Measurements from ENCODE around the gene MGST1. TPM values are rescaled to one million over a fixed set of nuclear protein-coding genes. Genes with fewer than 3 reads are reported as not detected.

Gene MGST1
- total and polyA plus RNA-seq, 2 experiments from 2014 or later, result 297 to 1,400 TPM

DNA sequence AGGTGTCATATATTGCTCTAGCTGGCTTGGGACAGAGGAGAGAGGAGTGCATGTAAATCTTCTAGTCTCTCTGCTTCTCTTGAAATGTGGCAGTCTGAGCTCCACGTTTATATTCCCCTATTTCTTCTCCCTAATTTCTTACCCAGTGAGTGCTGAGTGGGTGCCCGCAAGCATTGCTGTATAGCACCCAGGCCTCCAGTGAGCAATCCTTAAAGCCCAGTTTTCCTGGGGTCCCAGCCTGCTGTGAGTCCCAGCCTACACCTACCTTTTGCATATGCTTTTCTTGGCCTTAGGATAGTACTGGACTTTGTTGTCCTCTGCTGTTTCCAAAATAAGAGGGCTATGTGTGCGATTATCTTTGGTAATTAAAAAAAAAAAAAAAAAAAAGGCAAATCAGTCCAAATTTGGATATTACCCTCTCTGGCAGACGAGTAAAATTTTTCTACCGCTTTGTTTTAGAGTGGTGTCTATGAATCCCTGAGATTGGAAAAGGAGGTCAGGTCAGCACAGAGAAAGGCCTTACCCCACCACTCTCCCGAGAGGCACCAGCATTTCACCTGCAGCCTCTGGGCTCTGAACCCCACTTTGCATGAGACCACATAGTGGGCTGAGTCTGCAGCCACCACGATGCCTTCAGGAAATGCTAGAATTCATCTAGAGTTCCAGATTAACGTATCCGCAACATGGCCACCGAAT, 1.1 kb downstream of the MGST1 start:
- H3K27me3 Mint-ChIP-seq (ENCODE audit: insufficient read depth, low read depth, poor library complexity), result peaks cover 2% of the 10 kb centered on the region
- TF ChIP-seq REST (IDR thresholded peaks at IDR 0.05; ENCODE audit: unreplicated experiment) (no peak), CTCF (conservative IDR thresholded peaks at IDR 0.05; ENCODE audit: low read depth in 2 of 2) (no peak), STAT1 (IDR thresholded peaks at IDR 0.05; ENCODE audit: unreplicated experiment) (no peak), ZNF331 (CRISPR knock-in tag; IDR thresholded peaks at IDR 0.05; ENCODE audit: low read depth) (no peak), NANOG (IDR thresholded peaks at IDR 0.05; ENCODE audit: borderline replicate concordance) (no peak), EZH2 (IDR thresholded peaks at IDR 0.05; ENCODE audit: low read depth, unreplicated experiment) (no peak), CREB1 (CRISPR knock-in tag; IDR thresholded peaks at IDR 0.05; ENCODE audit: low read depth) (no peak), ZNF114 (CRISPR knock-in tag; IDR thresholded peaks at IDR 0.05) (no peak), JUNB (IDR thresholded peaks at IDR 0.05; ENCODE audit: unreplicated experiment) (no peak), POLR2AphosphoS5 (IDR thresholded peaks at IDR 0.05; ENCODE audit: low read depth) (no peak), EZH2phosphoT487 (IDR thresholded peaks at IDR 0.05; ENCODE audit: unreplicated experiment) (no peak)
- TF ChIP-seq, protein P1, sequence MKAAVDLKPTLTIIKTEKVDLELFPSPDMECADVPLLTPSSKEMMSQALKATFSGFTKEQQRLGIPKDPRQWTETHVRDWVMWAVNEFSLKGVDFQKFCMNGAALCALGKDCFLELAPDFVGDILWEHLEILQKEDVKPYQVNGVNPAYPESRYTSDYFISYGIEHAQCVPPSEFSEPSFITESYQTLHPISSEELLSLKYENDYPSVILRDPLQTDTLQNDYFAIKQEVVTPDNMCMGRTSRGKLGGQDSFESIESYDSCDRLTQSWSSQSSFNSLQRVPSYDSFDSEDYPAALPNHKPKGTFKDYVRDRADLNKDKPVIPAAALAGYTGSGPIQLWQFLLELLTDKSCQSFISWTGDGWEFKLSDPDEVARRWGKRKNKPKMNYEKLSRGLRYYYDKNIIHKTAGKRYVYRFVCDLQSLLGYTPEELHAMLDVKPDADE (IDR thresholded peaks at IDR 0.05), result no peak
- TF ChIP-seq, protein P2, sequence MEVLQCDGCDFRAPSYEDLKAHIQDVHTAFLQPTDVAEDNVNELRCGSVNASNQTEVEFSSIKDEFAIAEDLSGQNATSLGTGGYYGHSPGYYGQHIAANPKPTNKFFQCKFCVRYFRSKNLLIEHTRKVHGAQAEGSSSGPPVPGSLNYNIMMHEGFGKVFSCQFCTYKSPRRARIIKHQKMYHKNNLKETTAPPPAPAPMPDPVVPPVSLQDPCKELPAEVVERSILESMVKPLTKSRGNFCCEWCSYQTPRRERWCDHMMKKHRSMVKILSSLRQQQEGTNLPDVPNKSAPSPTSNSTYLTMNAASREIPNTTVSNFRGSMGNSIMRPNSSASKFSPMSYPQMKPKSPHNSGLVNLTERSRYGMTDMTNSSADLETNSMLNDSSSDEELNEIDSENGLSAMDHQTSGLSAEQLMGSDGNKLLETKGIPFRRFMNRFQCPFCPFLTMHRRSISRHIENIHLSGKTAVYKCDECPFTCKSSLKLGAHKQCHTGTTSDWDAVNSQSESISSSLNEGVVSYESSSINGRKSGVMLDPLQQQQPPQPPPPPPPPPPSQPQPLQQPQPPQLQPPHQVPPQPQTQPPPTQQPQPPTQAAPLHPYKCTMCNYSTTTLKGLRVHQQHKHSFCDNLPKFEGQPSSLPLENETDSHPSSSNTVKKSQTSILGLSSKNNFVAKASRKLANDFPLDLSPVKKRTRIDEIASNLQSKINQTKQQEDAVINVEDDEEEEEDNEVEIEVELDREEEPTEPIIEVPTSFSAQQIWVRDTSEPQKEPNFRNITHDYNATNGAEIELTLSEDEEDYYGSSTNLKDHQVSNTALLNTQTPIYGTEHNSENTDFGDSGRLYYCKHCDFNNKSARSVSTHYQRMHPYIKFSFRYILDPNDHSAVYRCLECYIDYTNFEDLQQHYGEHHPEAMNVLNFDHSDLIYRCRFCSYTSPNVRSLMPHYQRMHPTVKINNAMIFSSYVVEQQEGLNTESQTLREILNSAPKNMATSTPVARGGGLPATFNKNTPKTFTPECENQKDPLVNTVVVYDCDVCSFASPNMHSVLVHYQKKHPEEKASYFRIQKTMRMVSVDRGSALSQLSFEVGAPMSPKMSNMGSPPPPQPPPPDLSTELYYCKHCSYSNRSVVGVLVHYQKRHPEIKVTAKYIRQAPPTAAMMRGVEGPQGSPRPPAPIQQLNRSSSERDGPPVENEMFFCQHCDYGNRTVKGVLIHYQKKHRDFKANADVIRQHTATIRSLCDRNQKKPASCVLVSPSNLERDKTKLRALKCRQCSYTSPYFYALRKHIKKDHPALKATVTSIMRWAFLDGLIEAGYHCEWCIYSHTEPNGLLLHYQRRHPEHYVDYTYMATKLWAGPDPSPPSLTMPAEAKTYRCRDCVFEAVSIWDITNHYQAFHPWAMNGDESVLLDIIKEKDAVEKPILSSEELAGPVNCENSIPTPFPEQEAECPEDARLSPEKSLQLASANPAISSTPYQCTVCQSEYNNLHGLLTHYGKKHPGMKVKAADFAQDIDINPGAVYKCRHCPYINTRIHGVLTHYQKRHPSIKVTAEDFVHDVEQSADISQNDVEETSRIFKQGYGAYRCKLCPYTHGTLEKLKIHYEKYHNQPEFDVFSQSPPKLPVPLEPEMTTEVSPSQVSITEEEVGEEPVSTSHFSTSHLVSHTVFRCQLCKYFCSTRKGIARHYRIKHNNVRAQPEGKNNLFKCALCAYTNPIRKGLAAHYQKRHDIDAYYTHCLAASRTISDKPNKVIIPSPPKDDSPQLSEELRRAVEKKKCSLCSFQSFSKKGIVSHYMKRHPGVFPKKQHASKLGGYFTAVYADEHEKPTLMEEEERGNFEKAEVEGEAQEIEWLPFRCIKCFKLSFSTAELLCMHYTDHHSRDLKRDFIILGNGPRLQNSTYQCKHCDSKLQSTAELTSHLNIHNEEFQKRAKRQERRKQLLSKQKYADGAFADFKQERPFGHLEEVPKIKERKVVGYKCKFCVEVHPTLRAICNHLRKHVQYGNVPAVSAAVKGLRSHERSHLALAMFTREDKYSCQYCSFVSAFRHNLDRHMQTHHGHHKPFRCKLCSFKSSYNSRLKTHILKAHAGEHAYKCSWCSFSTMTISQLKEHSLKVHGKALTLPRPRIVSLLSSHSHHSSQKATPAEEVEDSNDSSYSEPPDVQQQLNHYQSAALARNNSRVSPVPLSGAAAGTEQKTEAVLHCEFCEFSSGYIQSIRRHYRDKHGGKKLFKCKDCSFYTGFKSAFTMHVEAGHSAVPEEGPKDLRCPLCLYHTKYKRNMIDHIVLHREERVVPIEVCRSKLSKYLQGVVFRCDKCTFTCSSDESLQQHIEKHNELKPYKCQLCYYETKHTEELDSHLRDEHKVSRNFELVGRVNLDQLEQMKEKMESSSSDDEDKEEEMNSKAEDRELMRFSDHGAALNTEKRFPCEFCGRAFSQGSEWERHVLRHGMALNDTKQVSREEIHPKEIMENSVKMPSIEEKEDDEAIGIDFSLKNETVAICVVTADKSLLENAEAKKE (CRISPR knock-in tag; IDR thresholded peaks at IDR 0.05), result no peak
- H3K27ac Mint-ChIP-seq, result peak overlapping the region; percentile 94
- peaks cover 45% of the 10 kb centered on the region for H3K36me3 Mint-ChIP-seq (ENCODE audit: low read depth)
- Histone ChIP-seq H3K36me3 (ENCODE audit: insufficient read depth) (peaks cover 11% of the 10 kb centered on the region; the same call in 1 of the 2 replicates), H4K20me1 (replicated peaks; ENCODE audit: insufficient read depth) (peaks cover 41% of the 10 kb centered on the region), H3K27ac (ENCODE audit: low read depth) (peak overlapping the region; percentile 78), H3K4me1 (ENCODE audit: insufficient read depth) (peaks cover 29% of the 10 kb centered on the region), H3F3A (replicated peaks; ENCODE audit: low read depth) (no peaks in the 10 kb centered on the region), H3K4me2 (peak overlapping the region; percentile 86), H3K9me2 (ENCODE audit: insufficient read depth) (no peaks in the 10 kb centered on the region), H3K79me2 (replicated peaks; ENCODE audit: insufficient read depth) (peaks cover 73% of the 10 kb centered on the region), H3K4me3 (peak overlapping the region; percentile 71), H3K27me3 (ENCODE audit: insufficient read depth) (no peaks in the 10 kb centered on the region), H2AFZ (no peak overlapping the region)
- DNase-seq (ENCODE audit: low spot score) (peak; percentile 6), ATAC-seq (peak; percentile 14)
- H3K9me3 Mint-ChIP-seq, result no peaks in the 10 kb centered on the region; the same call in 2 of the 3 replicates
- peaks cover 50% of the 10 kb centered on the region for H3K4me1 Mint-ChIP-seq
- peak overlapping the region; percentile 95 for H3K4me3 Mint-ChIP-seq
